Kasumi-1 (cell line): Measurements from ENCODE around the gene BBS5.
"Not testable (repeated sequence)": the region's sequence is repeated elsewhere in the genome, so short reads cannot be mapped to it uniquely, and the experiment has no call there.

Experiments used
- DNase-seq, 2 experiments: peaks; one replicate each; lab custom pipeline; 2025; lab: John Stamatoyannopoulos, UW

BBS5 gene

DNA sequence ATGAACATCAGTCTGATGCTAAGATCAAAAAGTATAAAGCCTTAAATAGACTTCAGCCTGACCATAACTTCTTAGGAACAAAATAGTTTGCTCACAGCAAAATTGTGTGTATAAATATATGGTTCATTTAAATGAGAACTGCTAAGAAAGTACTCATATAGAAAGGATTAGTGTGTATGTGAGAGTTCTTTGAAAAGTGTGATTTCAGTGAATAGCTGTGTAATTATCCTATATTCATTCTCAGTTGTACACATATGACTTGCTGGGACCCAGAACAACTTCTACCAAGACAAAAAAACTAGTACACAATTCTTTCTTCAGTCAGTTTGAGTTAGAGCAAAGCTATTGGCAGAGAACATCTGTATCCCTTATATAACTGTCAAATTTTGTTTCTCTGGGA, 7.2 kb downstream of the BBS5 start:
- no peak for DNase-seq

DNA sequence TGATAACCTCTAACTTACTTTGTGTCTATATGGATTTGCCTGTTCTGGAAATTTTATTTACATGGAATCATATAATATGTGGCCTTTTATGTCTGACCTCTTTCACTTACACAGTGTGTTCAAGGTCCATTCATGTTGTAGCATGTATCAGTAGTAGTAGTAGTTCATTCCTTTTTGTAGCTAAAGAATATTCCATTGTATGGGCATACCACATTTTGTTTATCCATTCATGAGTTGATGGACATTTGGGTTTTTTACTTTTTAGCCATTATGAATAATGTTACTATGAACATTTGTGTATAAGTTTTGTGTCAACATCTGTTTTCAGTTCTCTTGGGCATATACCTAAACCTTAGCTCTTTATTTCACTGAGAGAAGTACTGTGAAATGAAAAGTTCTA, 11.5 kb downstream of the BBS5 start:
- no peak for DNase-seq

DNA sequence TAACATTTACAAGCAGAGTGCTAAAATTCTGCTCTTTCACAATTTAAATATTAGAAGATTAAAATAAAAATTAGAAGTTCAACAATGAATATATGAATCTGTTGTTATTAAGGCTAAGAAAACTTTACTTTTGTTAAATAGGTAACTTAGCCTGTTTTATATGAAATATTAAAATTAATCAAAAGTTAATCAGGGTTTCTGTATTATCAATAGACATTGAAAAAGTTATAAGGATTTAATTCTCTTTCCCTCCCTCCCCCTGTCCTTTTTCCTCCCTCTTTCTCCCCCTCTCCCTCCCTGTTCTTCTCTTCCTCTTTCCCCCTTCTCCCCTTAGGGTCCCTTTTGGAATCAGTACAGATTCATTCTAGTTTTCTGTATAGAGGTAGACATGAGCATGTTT, 12.1 kb downstream of the BBS5 start:
- no peak for DNase-seq

DNA sequence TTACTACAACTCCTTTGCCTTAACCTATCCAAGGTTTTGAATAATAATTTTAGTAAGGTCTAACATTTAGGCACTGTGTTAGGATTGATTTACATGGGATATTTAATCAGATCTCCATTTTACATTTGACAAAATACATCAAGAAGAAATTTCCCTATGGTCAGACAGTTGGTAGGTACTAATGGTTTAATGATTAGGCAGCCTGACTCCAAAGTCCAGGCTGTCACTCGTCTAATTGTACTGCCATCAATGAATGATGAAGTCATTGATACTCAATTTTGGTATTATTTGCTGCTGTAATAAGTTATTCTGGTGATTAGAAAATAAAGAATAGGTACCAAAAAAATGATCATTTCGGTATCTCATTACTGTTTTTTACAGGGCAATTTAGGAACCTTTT, 14.1 kb downstream of the BBS5 start:
- DNase-seq = no peak

DNA sequence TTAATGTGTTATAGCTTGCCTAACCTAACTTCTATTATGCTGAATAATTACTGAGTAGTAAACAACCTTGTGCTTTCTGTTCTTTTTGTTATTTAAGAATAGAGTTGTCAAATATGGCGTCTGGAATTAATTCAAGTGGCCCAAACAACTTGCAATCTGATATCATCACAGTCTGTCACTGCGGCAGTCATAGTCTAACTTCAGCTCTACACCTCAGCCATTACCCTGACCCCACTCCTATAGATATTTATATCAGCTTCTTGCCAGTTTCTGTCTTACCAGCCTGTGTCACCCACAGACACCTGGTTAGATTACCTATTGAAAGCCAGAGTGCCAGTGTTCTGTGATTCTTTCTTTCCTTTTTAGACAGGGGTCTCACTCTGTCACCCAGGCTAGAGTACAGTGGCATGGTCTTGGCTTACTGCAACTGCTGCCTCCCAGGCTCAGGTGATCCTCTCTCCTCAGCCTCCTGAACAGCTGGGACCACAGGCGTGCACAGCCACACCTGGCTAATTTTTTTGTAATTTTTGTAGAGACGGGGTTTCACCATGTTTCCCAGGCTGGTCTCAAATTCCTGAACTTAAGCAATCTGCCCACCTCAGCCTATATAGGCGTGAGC, 16.1 kb downstream of the BBS5 start:
- DNase-seq = no peak

DNA sequence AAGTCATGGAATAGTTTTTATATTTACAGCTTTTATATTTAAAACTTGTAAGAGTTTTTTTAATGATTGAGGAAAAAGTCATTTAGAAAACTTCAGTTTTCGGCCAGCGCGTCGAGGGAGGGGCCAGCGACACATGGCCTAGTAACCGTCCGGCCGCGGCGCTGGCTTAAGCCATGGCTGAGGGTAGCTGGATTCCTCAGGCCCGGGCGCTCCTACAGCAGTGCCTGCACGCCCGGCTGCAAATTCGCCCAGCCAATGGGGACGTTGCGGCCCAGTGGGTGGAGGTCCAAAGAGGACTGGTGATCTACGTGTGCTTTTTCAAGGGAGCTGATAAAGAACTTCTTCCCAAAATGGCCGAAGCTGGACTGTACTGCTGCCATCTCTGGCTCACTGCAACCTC, 25.4 kb downstream of the BBS5 start:
- DNase-seq = no peak

DNA sequence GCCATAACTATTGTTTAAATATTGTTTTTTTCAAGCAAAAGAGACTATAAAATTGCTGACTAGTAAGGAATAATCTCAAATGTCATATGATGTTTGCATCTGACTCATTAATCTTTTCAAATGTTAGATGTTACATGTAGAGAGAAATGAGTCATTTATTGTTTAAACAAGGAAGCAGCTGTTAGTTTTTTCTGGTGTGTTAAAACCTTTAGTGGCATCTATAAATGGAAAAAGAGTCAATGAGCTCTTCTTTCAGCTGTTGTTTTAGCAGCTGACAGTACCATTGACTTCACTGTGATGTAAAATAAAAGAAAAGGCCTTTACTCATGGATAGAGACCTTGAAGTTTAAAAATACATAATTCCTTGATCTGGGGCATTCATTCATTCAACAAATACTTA, 28.4 kb downstream of the BBS5 start:
- DNase-seq = peak; percentile 34 to 35

DNA sequence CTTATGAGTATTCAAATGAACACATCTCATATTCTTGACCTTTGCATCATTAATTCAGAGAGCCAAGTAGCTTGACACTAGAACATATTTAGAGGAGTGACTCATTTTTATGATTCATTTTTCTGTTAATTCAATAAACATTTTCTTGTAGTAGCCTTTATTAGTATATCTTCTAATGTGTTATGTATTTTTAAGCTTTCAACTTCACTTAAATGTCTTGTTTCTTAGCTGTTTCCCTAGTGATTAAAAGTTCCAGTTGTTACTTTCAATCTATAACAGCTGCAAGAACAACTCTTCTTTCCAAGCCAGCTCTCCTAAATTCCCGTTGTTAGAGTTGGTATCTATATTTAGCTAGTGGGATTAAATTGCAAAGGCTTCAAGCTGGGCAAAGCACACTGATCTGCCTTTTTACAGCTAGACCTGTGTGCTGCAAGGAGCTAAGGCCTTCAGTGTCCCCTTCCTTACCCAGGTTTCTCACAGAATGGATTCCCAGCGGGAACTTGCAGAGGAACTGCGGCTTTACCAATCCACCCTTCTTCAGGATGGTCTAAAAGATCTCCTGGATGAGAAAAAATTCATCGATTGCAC, 30.1 kb downstream of the BBS5 start, which contains the start of gene KLHL41:
Gene KLHL41, plus strand, starts transcription at position 405 of the 588 bp plus-strand sequence. Its CDS starts 77 bp downstream, at position 482.
- DNase-seq = no peak

DNA sequence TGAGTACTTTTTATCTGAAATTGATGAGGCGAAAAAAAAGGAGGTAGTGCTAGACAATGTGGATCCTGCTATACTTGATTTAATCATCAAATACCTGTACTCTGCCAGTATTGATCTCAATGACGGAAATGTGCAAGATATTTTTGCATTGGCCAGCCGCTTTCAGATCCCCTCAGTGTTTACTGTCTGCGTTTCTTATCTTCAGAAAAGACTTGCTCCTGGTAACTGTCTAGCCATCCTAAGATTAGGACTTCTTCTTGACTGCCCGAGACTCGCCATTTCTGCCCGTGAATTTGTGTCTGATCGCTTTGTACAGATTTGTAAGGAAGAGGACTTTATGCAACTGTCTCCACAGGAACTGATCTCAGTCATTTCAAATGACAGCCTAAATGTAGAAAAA, 30.7 kb downstream of the BBS5 start:
- no peak for DNase-seq

DNA sequence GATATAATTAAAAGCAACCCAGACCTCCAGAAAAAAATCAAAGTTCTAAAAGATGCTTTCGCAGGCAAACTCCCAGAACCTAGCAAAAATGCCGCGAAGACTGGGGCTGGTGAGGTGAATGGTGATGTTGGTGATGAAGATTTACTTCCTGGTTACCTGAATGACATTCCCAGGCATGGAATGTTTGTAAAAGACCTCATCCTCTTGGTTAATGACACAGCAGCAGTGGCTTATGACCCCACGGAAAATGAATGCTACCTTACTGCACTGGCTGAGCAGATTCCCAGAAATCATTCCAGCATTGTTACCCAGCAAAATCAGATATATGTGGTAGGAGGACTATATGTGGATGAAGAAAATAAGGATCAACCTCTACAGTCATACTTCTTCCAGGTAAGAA, 31.2 kb downstream of the BBS5 start:
- DNase-seq = no peak

DNA sequence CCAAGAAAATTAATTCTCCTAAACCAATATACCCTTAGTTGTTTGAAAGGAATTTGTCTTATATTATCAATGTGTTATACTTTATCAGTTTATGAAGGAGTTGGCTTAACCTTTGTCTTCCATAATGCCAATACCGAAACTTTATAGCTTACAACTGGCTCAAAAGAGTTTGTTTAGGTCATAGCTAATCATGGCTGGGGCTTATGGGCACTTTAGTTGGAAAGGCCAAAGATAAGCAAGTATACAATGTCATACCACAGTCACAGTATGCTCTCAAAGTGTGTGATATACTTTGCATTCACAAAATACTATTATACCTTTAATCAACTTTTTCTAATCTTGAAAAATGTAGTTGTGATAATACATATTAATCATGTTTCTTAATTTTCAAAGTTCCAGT, 32.5 kb downstream of the BBS5 start:
- no peak for DNase-seq

DNA sequence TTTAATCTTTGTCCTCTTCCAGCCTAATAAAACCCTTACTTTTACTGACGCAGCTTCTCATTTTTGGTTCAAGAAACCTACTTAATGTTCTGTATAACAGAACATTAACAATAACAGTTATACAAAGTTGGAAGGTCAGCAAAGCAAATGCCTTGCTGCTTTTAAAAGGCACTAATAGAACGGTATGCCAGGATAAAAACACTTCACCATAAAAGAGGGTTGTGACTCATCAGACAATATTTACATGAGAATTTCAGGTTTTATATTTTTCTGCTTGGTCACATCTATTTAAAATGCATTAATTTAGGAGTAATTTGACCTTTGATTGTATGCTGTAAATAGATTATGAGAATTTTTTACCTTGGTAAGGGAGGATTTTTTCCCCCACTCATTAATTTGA, 33.2 kb downstream of the BBS5 start:
- DNase-seq = no peak

DNA sequence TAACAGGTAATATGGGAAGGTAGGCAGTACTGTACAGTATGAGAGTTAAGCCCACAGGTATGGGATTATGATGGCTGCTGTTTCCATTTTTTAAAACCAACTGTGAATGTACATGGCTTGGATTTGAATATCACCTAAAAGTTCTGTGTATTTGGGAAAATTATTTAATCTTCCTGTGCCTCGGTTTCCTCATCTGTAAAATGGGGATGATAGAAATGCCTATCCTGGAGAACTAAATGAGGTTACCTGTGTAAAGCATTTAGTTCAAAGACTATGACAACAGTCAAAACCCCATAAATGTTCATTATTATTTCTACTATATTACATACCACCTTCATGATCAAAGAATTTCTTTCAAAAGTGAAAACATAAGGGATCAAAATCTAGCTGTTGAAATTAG, 33.8 kb downstream of the BBS5 start:
- no peak for DNase-seq

DNA sequence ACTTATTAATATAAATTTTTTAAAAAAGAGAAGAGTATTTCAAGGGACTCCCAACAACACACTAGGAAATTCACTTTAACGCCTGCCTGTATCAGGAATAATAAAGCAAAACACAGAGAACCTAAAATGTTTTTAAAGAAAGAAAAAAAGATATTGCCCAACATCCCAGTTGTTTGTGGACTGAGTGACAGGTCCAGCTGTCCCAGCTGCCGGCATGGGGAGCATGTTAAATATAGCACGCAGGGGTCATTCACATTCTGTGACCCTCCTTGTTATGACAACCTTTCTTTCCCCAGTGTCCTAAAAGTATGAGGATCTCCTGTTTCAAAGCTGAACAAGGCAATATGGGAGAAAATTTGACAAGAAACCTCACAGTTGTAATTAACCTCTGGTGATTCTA, 34.6 kb downstream of the BBS5 start:
- DNase-seq = no peak

DNA sequence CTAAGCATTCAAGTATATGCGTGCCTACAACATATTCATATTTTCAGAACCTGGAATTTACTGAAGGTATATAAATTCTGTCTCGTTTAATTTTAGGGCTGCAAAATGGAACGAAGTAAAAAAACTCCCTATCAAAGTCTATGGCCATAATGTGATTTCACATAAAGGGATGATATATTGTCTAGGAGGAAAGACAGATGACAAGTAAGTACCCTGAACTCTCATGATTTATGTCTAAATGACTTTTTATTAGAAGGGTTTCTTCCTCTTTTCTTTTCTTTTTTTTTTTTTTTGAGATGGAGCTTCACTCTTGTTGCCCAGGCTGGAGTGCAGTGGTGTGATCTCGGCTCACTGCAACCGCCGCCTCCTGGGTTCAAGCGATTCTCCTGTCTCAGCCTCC, 35.5 kb downstream of the BBS5 start:
- DNase-seq = not testable (repeated sequence)

DNA sequence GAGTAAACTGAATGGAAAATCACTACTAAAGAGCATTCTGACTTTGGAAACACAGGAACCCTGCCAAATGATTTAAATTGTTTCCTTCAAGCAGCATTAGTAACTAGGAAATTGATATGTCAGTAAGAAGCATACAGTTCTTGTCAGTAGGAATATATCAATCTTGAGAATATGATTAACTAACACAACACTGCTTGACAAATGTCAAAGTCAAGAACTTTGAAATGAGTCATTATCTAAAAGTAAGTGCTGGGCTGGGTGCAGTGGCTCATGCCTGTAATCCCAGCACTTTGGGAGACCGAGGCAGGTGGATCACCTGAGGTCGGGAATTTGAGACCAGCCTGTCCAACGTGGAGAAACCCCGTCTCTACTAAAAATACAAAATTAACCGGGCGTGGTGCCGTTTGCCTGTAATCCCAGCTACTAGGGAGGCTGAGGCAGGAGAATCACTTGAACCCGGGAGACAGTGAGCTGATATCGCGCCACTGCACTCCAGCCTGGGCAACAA, 37.2 kb downstream of the BBS5 start:
- not testable (repeated sequence) for DNase-seq

DNA sequence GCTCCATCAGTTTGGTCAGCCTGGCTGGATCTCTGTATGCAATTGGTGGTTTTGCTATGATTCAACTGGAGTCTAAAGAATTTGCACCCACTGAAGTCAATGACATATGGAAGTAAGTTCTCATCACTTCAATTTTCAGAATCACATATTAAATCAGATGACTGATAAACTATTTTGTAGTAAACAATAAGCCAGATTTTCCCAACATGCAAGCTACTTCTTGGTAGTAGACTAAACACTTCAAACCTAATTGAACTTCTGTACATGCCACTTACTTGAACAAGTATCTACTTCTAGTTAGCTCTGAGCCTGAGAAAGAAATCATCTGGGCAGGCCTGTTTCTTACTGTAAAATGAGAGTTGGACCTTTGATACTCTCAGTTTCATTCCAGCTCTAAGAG, 41.6 kb downstream of the BBS5 start:
- no peak for DNase-seq

DNA sequence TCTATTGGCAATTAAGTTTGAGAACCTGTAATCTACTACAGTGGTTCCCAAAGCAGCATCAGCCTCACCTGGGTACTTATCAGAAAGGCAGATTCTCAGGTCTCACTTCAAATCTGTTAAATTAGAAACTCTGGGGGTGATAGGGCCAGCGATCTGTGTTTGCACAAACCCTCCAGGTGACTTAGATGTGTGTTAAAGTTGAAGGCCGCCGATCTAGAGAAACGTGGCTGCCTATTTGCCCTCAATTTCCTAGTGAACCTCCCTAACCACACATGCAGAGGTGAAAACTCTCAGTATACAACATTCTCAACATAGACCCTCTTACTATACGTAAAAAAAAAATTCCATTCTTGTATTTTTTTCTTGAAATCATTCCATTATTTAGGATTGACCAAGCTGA, 44.4 kb downstream of the BBS5 start:
- no peak for DNase-seq

DNA sequence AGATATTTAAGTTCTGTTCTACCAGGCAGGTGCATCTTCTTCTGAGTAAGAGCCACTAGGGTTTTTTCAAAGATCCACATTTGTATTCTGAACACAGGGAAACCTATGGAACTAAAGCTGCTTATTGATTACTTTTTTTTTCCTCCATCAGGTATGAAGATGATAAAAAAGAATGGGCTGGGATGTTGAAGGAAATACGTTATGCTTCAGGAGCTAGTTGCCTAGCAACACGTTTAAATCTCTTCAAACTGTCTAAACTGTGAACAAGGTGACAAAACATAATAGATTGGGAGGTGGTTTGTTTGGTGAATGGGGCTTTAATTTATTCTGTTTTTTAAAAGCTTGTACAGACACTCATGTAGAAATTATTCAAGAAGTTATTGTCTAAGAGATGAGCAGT, 46.1 kb downstream of the BBS5 start:
- no peak for DNase-seq

DNA sequence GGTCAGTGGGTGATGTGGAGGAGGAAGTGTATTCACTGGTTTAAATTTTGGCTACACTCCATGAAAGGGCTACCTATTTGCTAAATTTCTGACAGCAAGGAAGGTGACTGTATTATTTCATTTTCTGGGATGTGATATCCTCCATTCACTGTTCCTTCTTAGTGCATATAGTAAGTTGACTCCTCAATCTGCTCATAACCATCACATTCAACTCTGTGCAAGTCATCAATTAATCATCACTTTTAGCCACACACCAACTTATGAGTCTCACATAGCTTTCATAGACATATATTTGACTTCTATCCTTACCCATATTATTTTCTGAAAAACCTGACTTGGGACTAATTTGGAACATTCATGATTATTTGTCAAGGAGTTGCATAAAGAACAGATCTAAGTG, 47.2 kb downstream of the BBS5 start:
- DNase-seq = no peak

DNA sequence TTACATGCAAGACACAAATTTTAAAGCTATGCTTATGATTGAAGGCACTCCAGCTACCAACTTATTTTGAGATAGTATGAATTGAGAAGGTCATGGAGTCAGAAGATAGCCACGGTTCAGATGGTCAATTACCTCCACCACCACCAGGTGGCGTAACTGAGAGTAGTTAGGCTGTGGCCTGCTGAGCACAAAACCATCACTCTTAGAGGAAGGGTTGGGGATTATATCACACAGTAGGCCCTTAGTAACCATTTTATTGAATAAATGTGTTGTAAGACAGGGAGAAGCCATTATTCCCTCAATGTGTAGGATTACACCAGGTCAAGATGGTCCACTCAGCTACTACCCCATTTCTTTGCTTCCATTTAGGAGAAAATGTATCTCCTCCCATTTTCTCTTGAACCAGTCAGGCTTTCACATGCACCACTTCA, 49.0 kb downstream of the BBS5 start:
- DNase-seq = peak; percentile 87 to 96

DNA sequence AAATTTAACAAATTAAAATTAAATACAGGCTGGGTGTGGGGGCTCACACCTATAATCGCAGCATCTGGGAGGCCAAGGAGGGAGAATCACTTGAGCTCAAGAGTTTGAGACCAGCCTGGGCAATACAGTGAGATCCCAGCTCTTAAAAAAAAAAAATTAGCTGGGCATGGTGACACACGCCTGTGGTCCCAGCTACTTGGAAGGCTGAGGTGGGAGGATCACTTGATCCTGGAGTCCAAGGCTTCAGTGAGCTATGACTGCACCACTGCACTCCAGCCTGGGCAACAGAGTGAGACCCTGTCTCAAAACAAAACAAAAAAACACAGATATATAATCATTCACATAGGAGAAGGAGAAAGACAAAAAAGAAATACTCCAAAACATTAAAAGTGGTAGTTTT, 60.2 kb downstream of the BBS5 start:
- not testable (repeated sequence) for DNase-seq

DNA sequence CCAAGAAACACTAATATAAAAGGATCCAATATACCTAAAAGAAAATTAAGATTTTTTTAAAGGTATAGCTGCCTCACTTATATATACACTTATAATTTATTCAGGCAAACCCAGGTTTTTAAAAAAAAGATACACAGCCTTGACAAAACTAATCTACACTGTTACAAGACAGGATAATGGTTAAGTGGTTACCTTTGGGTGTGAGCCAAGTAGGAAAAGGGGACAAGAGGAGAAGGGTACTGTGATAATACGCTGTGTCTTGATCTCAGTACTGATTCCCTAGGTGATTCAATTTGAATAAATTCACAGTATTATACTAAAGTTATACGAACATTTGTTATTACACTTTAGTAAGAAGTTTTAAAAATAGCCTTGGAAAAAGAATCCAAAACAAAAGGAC, 60.9 kb downstream of the BBS5 start:
- no peak for DNase-seq

DNA sequence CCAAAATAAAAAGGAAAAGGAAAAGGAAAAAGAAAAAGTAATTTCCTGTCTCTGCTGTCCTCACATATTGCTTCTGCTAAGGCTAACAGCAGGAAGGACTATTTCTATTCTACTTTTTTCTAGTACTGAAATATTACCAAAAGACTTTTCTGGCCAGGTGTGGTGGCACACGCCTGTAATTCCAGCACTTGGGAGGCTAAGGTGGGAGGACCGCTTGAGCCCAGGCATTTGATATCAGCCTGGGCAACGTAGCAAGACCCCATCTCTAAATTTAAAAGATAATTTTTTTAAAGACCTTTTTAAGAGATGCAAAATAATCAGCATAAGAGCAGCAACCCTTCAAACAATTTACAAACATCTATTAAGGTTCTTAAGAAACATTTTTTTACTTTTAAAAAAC, 63.1 kb downstream of the BBS5 start:
- no peak for DNase-seq
